ENCODE measurements around the gene IGHMBP2. TPM values are rescaled to one million over a fixed set of nuclear protein-coding genes. Genes with fewer than 3 reads are reported as not detected.

Gene IGHMBP2
- 19.3 TPM for total RNA-seq (2021; ENCODE audit: unreplicated experiment)
- polyA plus RNA-seq (2012), result 12.2 and 12.5 TPM in 2 replicates
- percentile 56 among the genes with signal in this experiment for Bru-seq, nascent RNA
- BruChase-seq, experiment 1, labeled RNA remaining after a 6-hour chase, result percentile 66 among the genes with signal in this experiment
- percentile 67 among the genes with signal in this experiment for BruChase-seq, experiment 2, labeled RNA remaining after a 2-hour chase
- long read RNA-seq, partial matches to known transcripts, result 32 of 50 reads
- long read RNA-seq, other reads (novel, unspliced or antisense), result 12 of 50 reads

DNA sequence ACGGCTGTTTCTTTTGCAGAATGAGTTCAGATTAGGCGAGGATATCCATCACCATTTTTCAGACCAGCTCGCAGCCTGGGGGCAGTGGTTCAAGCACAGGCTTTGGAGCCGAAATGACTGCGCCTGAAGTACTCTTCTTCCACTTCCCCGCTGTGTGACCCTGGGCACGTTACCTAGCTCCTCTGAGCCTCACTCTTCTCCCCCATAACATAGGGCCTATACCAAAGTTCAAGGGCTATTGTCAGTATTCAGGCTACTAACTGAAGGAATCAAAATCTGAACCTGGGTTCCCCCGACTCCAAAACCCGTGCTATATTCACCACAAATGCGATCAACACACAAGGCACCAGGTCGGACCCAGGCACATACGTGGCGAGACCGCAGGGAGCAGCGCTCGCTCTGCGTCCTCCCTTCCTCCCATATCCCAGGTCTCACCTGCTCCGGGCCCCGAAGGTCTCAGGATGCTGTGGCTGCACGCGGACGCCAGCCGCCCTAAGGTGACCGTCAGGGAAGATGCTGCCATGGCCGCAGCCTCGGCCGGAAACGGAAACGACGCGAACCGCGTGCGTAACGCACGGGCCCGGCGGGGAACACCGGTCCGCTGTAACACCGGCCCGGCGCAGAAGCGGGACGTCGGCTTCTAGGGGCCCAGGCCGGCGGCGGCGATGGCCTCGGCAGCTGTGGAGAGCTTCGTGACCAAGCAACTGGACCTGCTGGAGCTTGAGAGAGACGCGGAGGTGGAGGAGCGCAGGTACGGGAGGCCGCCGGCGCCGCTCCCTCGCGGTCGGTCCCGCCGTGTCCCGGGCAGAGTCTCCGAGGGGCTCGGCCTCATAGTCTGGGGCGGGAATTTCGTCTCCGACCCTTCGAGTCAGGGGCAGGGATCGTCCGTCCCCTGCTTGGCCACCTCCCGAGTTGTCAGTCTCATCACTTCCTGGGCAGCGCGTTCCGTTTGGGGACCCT lies at the start of gene IGHMBP2, which contains the start of gene MRPL21:
IGHMBP2 (plus strand) TSS at position 604 of the 960 bp plus-strand sequence; CDS start at position 666, 62 bp downstream.
MRPL21 (minus strand) TSS at position 545 of the 960 bp plus-strand sequence; CDS start at position 523, 22 bp downstream.
- BruUV-seq (replicated peaks), result no TSS peak
- Histone ChIP-seq H3K27me3 (ENCODE audit: insufficient read depth, low read length) (no peaks in the 10 kb centered on the region), H3K79me2 (ENCODE audit: insufficient read depth, low read length) (peaks cover 76% of the 10 kb centered on the region), H3K4me2 (ENCODE audit: low read length) (peak within 1 kb of the TSS; percentile 80), H2AFZ (ENCODE audit: low read depth, low read length, poor library complexity, severe bottlenecking) (no peak within 1 kb of the TSS), H3K9me2 (ENCODE audit: insufficient read depth) (no peaks in the 10 kb centered on the region), H3K4me1 (ENCODE audit: control insufficient read depth in 1 of 2, insufficient read depth in 2 of 2, low read length in 2 of 2) (peaks cover 13 to 25% of the 10 kb centered on the region in 2 experiments; a peak in 3 of 4 replicates), H3K4me3 (replicated peaks in 1 of 2; ENCODE audit: low read depth in 1 of 2, low read length in 2 of 2) (peak within 1 kb of the TSS; percentile 79 to 91), H3K9me3 (ENCODE audit: control insufficient read depth in 1 of 2, insufficient read depth in 1 of 2, low read depth in 1 of 2, low read length in 2 of 2) (no peaks in the 10 kb centered on the region), H3K9ac (ENCODE audit: low read length) (peak within 1 kb of the TSS; percentile 82), H4K20me1 (ENCODE audit: insufficient read depth) (no peaks in the 10 kb centered on the region; the same call in 1 of the 2 replicates), H3K36me3 (ENCODE audit: control insufficient read depth in 1 of 2, insufficient read depth in 2 of 2, low read length in 2 of 2) (peaks cover 14 to 26% of the 10 kb centered on the region in 2 experiments; a peak in 3 of 4 replicates), H3K27ac (ENCODE audit: low read depth, low read length) (peak within 1 kb of the TSS; percentile 66)
- DNase-seq (ENCODE audit: low read depth, low spot score) (peak; percentile 70), ATAC-seq (peak; percentile 90)
- CTCF ChIA-PET, result interaction anchor here (0.9 kb wide), 1 partner anchor 141 kb away, joined by 3 read pairs; no protein-coding TSS in a partner anchor
- POLR2A ChIA-PET, result interaction anchor here (1.4 kb wide), 1 partner anchor 145 kb away, joined by 3 read pairs; the partner anchor contains the start of gene TPCN2
- intact Hi-C loops (cut with micrococcal nuclease), result loop anchor here (2.0 to 5.0 kb wide), 2 partner anchors 141 to 184 kb away; no protein-coding TSS in a partner anchor
- RAD21 ChIA-PET (ENCODE audit: low non-redundant PET in 1 of 2, low total read pairs in 2 of 2, uncharacterized antibody in 2 of 2, unreplicated experiment in 2 of 2), result no interaction called here
- peak; percentile 72 for TF ChIP-seq SP1 (IDR thresholded peaks at IDR 0.05; ENCODE audit: low read depth)
- peak; percentile 93 for TF ChIP-seq SIN3A (IDR thresholded peaks at IDR 0.05; ENCODE audit: low read depth)
- TF ChIP-seq EGR1 (IDR thresholded peaks at IDR 0.05; ENCODE audit: low read depth), result peak; percentile 41; the same call in 1 of the 2 replicates
- TF ChIP-seq SRF (IDR thresholded peaks at IDR 0.05; ENCODE audit: low read depth), result peak; percentile 77; the same call in 1 of the 2 replicates
- TF ChIP-seq, protein P1, sequence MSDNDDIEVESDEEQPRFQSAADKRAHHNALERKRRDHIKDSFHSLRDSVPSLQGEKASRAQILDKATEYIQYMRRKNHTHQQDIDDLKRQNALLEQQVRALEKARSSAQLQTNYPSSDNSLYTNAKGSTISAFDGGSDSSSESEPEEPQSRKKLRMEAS (IDR thresholded peaks at IDR 0.05), result peak; percentile 94
- TF ChIP-seq JUND (IDR thresholded peaks at IDR 0.05), result no peak
- TF ChIP-seq ZNF274 (IDR thresholded peaks at IDR 0.05; ENCODE audit: low read depth, low read length), result no peak
- peak; percentile 96 for TF ChIP-seq YY1 (IDR thresholded peaks at IDR 0.05; ENCODE audit: extremely low read depth, insufficient replicate concordance, low read depth, low read length)
- peak; percentile 92 for TF ChIP-seq POLR2AphosphoS5 (IDR thresholded peaks at IDR 0.05; ENCODE audit: low read depth, low read length)
- peak; percentile 52 for TF ChIP-seq TCF7L2 (IDR thresholded peaks at IDR 0.05; ENCODE audit: borderline replicate concordance, extremely low read depth, insufficient read depth, insufficient read length)
- TF ChIP-seq CTCF (IDR thresholded peaks at IDR 0.05 in 2 of 3, conservative IDR thresholded peaks at IDR 0.05 in 1 of 3; ENCODE audit: borderline replicate concordance in 1 of 3, insufficient read depth in 1 of 3, low read depth in 2 of 3, low read length in 2 of 3), result no peak
- no peak for TF ChIP-seq ATF3 (IDR thresholded peaks at IDR 0.05)
- TF ChIP-seq FOSL1 (IDR thresholded peaks at IDR 0.05; ENCODE audit: low read depth), result no peak
- no peak for TF ChIP-seq EZH2 (IDR thresholded peaks at IDR 0.05)
- TF ChIP-seq, protein P2, sequence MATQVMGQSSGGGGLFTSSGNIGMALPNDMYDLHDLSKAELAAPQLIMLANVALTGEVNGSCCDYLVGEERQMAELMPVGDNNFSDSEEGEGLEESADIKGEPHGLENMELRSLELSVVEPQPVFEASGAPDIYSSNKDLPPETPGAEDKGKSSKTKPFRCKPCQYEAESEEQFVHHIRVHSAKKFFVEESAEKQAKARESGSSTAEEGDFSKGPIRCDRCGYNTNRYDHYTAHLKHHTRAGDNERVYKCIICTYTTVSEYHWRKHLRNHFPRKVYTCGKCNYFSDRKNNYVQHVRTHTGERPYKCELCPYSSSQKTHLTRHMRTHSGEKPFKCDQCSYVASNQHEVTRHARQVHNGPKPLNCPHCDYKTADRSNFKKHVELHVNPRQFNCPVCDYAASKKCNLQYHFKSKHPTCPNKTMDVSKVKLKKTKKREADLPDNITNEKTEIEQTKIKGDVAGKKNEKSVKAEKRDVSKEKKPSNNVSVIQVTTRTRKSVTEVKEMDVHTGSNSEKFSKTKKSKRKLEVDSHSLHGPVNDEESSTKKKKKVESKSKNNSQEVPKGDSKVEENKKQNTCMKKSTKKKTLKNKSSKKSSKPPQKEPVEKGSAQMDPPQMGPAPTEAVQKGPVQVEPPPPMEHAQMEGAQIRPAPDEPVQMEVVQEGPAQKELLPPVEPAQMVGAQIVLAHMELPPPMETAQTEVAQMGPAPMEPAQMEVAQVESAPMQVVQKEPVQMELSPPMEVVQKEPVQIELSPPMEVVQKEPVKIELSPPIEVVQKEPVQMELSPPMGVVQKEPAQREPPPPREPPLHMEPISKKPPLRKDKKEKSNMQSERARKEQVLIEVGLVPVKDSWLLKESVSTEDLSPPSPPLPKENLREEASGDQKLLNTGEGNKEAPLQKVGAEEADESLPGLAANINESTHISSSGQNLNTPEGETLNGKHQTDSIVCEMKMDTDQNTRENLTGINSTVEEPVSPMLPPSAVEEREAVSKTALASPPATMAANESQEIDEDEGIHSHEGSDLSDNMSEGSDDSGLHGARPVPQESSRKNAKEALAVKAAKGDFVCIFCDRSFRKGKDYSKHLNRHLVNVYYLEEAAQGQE (IDR thresholded peaks at IDR 0.05; ENCODE audit: low read depth), result no peak
- no peak for TF ChIP-seq ELF1 (IDR thresholded peaks at IDR 0.05; ENCODE audit: borderline replicate concordance, low read depth)
- TF ChIP-seq CEBPB (IDR thresholded peaks at IDR 0.05; ENCODE audit: low read depth), result no peak
- TF ChIP-seq CBX3 (IDR thresholded peaks at IDR 0.05; ENCODE audit: low read depth), result peak; percentile 92
- TF ChIP-seq EZH2phosphoT487 (IDR thresholded peaks at IDR 0.05; ENCODE audit: borderline replicate concordance), result no peak

Data from HCT116 (cell line).